ENCODE measurements around the gene TRIM38. TPM values are rescaled to one million over a fixed set of nuclear protein-coding genes. Genes with fewer than 3 reads are reported as not detected.

Gene TRIM38
- total and polyA plus RNA-seq, 2 of the 13 experiments (the other 11 are each of a cell fraction or from before 2014, with no cell fraction given), result 2.5 to 3.1 TPM

- no peak for FAIRE-seq
- POLR2A ChIA-PET, result no interaction called here
Observed at GRCh38 chr6:25954756-25955155, 7.8 kb upstream of the TRIM38 start.

DNA sequence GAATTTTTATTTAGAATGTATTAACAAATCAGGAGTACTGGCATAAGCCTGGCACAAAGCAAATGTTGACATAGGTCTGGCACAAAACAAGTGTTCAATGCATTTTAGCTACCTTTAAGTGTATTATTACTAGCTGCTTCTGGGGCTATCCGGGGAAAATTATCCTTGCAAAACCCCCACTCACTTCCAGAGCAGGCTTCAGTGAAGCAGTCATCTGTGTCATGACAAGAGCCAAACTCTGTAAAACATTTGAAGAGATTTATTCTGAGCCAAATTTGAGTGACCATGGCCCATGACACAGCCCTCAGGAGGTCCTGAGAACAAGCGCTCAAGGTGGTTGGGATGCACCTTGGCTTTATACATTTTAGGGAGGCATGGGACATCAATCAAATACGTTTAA lies 6.4 kb upstream of the TRIM38 start:
- 62% methylated on average over 3 of the region's 3 CpGs for WGBS (ENCODE audit: low lambda C conversion rate)
- TF ChIP-seq THAP11 (CRISPR knock-in tag; IDR thresholded peaks at IDR 0.05) (no peak), ZNF549 (CRISPR knock-in tag; IDR thresholded peaks at IDR 0.05) (no peak), ZMAT3 (CRISPR knock-in tag; conservative IDR thresholded peaks at IDR 0.05) (no peak), ZNF850 (CRISPR knock-in tag; conservative IDR thresholded peaks at IDR 0.05) (no peak), BCL6 (CRISPR knock-in tag; IDR thresholded peaks at IDR 0.05) (no peak)
- TF ChIP-seq, protein P1, sequence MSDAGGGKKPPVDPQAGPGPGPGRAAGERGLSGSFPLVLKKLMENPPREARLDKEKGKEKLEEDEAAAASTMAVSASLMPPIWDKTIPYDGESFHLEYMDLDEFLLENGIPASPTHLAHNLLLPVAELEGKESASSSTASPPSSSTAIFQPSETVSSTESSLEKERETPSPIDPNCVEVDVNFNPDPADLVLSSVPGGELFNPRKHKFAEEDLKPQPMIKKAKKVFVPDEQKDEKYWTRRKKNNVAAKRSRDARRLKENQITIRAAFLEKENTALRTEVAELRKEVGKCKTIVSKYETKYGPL (CRISPR knock-in tag; IDR thresholded peaks at IDR 0.05), result no peak
- TF ChIP-seq, protein P2, sequence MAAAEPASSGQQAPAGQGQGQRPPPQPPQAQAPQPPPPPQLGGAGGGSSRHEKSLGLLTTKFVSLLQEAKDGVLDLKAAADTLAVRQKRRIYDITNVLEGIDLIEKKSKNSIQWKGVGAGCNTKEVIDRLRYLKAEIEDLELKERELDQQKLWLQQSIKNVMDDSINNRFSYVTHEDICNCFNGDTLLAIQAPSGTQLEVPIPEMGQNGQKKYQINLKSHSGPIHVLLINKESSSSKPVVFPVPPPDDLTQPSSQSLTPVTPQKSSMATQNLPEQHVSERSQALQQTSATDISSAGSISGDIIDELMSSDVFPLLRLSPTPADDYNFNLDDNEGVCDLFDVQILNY (CRISPR knock-in tag; conservative IDR thresholded peaks at IDR 0.05), result no peak
- no peaks in the 10 kb centered on the region for H3K79me2 ChIP-seq (ENCODE audit: insufficient read depth, low read length)
- ChIA-PET POLR2A (no interaction called here), CTCF (ENCODE audit: low intra/inter-chr PET ratio, low total read pairs) (no interaction called here)
- H2AFZ ChIP-seq (ENCODE audit: low read length), result no peak overlapping the region
- no peaks in the 10 kb centered on the region for H3K36me3 ChIP-seq (replicated peaks in 1 of 2; ENCODE audit: control insufficient read depth in 1 of 2, insufficient read depth in 2 of 2, low read length in 2 of 2)
- H3K27me3 ChIP-seq (ENCODE audit: control insufficient read depth in 1 of 2, insufficient read depth in 2 of 2, low read length in 2 of 2), result no peaks in the 10 kb centered on the region
- intact Hi-C loops (cut with micrococcal nuclease; ENCODE audit: unreplicated experiment), result no loop called here
- no peak overlapping the region for H3K9ac ChIP-seq (ENCODE audit: insufficient read depth, low read depth, low read length)
- FAIRE-seq (no peak), ATAC-seq (no peak), DNase-seq (ENCODE audit: low spot score) (no peak)
- peaks cover 27% of the 10 kb centered on the region for H3K9me3 ChIP-seq (ENCODE audit: low read length)
- in situ Hi-C loops (cut with HindIII; ENCODE audit: extremely low pct_ligation_motif_present, low pct_unique_long_range_greater_than_20kb), result no loop called here
- no peak overlapping the region for H3K4me3 ChIP-seq (replicated peaks in 1 of 3; ENCODE audit: insufficient read depth in 1 of 3, low read depth in 2 of 3, low read length in 3 of 3)
- peaks cover 34% of the 10 kb centered on the region for H3K4me1 ChIP-seq (ENCODE audit: insufficient read depth, low read length)
- no peak overlapping the region for H3K4me2 ChIP-seq (ENCODE audit: low read depth, low read length)
- no TSS peak for BruUV-seq (replicated peaks)
- no peak overlapping the region for H3K27ac ChIP-seq (ENCODE audit: extremely low read length, insufficient read depth, low read length)
- H4K20me1 ChIP-seq (ENCODE audit: insufficient read depth, low read length), result no peaks in the 10 kb centered on the region

More at GRCh38 chr6:25954756-25955155, 7.8 kb upstream of the TRIM38 start:
- Histone ChIP-seq H2AFZ (ENCODE audit: low read length) (no peak overlapping the region), H3K4me1 (ENCODE audit: insufficient read depth, low read length) (peaks cover 37% of the 10 kb centered on the region), H3K9me3 (ENCODE audit: low read length) (peaks cover 12% of the 10 kb centered on the region), H3K79me2 (ENCODE audit: insufficient read depth, low read length) (no peaks in the 10 kb centered on the region), H3K4me2 (ENCODE audit: low read depth, low read length) (no peak overlapping the region), H3K9ac (ENCODE audit: insufficient read depth, low read depth, low read length) (no peak overlapping the region), H3K4me3 (replicated peaks in 1 of 3; ENCODE audit: insufficient read depth in 1 of 3, low read depth in 2 of 3, low read length in 3 of 3) (no peak overlapping the region), H4K20me1 (ENCODE audit: insufficient read depth, low read length) (no peaks in the 10 kb centered on the region), H3K27me3 (ENCODE audit: control insufficient read depth in 1 of 2, insufficient read depth in 2 of 2, low read length in 2 of 2) (no peaks in the 10 kb centered on the region), H3K27ac (ENCODE audit: extremely low read length, insufficient read depth, low read length) (no peak overlapping the region), H3K36me3 (replicated peaks in 1 of 2; ENCODE audit: control insufficient read depth in 1 of 2, insufficient read depth in 2 of 2, low read length in 2 of 2) (no peaks in the 10 kb centered on the region)
- no peak for ATAC-seq
- intact Hi-C loops (cut with micrococcal nuclease; ENCODE audit: unreplicated experiment), result no loop called here
- no peak for DNase-seq (ENCODE audit: low spot score)
- WGBS (ENCODE audit: low lambda C conversion rate), result 50% methylated on average over 1 of the region's 1 CpG
- BruUV-seq (replicated peaks), result no TSS peak
- CTCF ChIA-PET (ENCODE audit: low intra/inter-chr PET ratio, low total read pairs), result no interaction called here
- TF ChIP-seq ZNF569 (CRISPR knock-in tag; IDR thresholded peaks at IDR 0.05; ENCODE audit: borderline replicate concordance), result no peak
- no peak for TF ChIP-seq PCBP2 (optimal IDR thresholded peaks at IDR 0.05; ENCODE audit: low read depth, low read length, poor library complexity, severe bottlenecking)
- TF ChIP-seq DBP (CRISPR knock-in tag; IDR thresholded peaks at IDR 0.05; ENCODE audit: not compliant biosample characterization), result no peak
- no peak for TF ChIP-seq MZF1 (CRISPR knock-in tag; IDR thresholded peaks at IDR 0.05; ENCODE audit: borderline replicate concordance)
- TF ChIP-seq ZFP36L1 (CRISPR knock-in tag; IDR thresholded peaks at IDR 0.05), result no peak
- TF ChIP-seq ATF1 (CRISPR knock-in tag; IDR thresholded peaks at IDR 0.05), result no peak
- TF ChIP-seq ZNF180 (CRISPR knock-in tag; IDR thresholded peaks at IDR 0.05; ENCODE audit: borderline replicate concordance, low read depth), result no peak
- no peak for TF ChIP-seq XRCC5 (optimal IDR thresholded peaks at IDR 0.05; ENCODE audit: low read length)
- TF ChIP-seq NBN (conservative IDR thresholded peaks at IDR 0.05), result no peak
- no peak for TF ChIP-seq ZNF816 (CRISPR knock-in tag; IDR thresholded peaks at IDR 0.05; ENCODE audit: borderline replicate concordance)
- in situ Hi-C loops (cut with HindIII; ENCODE audit: extremely low pct_ligation_motif_present, low pct_unique_long_range_greater_than_20kb), result no loop called here
